ENCODE data around the gene TWIST2. TPM values are rescaled to one million over a fixed set of nuclear protein-coding genes. Genes with fewer than 3 reads are reported as not detected.

The TWIST2 gene
- total and polyA plus RNA-seq, 7 donors = 0.58 to 1.2 (median 0.90) TPM

GRCh38 chr2:238872026-238872425, 24.1 kb downstream of the TWIST2 start:
- no peaks in the 10 kb centered on the region for H3K9me3 ChIP-seq
- intact Hi-C loops (cut with DNase I) = no loop called here
- H3K36me3 ChIP-seq (ENCODE audit: insufficient read depth in 1 of 2, low read depth in 1 of 2) = no peaks in the 10 kb centered on the region
- no peak overlapping the region for H3K4me3 ChIP-seq
- no peak for DNase-seq
- no peak for ATAC-seq
- no peak for TF ChIP-seq CTCF (IDR thresholded peaks at IDR 0.05)
- peaks cover 4 to 25% (median 6%) of the 10 kb centered on the region in 3 donors for H3K27me3 ChIP-seq (ENCODE audit: insufficient read depth in 3 of 3, low read length in 2 of 3)
- H3K27ac ChIP-seq = no peak overlapping the region
- 80 to 84% (median 80%) methylated on average over 7 of the region's 7 CpGs for WGBS, 3 donors
- peaks cover 4% of the 10 kb centered on the region for H3K4me1 ChIP-seq

GRCh38 chr2:238872628-238873380, 24.9 kb downstream of the TWIST2 start:
- no peak for ATAC-seq
- Histone ChIP-seq H3K9me3 (no peaks in the 10 kb centered on the region), H3K4me3 (no peak overlapping the region), H3K36me3 (ENCODE audit: insufficient read depth in 1 of 2, low read depth in 1 of 2) (no peaks in the 10 kb centered on the region), H3K27me3 (ENCODE audit: insufficient read depth in 3 of 3, low read length in 2 of 3) (peaks cover 4 to 25% (median 6%) of the 10 kb centered on the region in 3 donors), H3K4me1 (peaks cover 4% of the 10 kb centered on the region), H3K27ac (no peak overlapping the region)
- WGBS, 3 donors = 82 to 87% (median 82%) methylated on average over 13 of the region's 13 CpGs
- no peak for DNase-seq
- intact Hi-C loops (cut with DNase I) = no loop called here
- TF ChIP-seq CTCF (IDR thresholded peaks at IDR 0.05) = no peak

- ATAC-seq (no peak), DNase-seq (no peak)
- no peak overlapping the region for H3K4me3 ChIP-seq
- peaks cover 4% of the 10 kb centered on the region for H3K4me1 ChIP-seq
- no peak for TF ChIP-seq CTCF (IDR thresholded peaks at IDR 0.05)
- H3K27ac ChIP-seq = no peak overlapping the region
- no peaks in the 10 kb centered on the region for H3K36me3 ChIP-seq (ENCODE audit: insufficient read depth in 1 of 2, low read depth in 1 of 2)
- peaks cover 4 to 20% (median 6%) of the 10 kb centered on the region in 3 donors for H3K27me3 ChIP-seq (ENCODE audit: insufficient read depth in 3 of 3, low read length in 2 of 3)
- H3K9me3 ChIP-seq = no peaks in the 10 kb centered on the region
- intact Hi-C loops (cut with DNase I) = no loop called here
- 89 to 92% (median 91%) methylated on average over 16 of the region's 16 CpGs for whole genome bisulfite sequencing, 3 donors
Observed at GRCh38 chr2:238873381-238873801, 25.5 kb downstream of the TWIST2 start.

GRCh38 chr2:238873841-238874240, 26.0 kb downstream of the TWIST2 start:
- ATAC-seq = no peak

More at GRCh38 chr2:238873841-238874240, 26.0 kb downstream of the TWIST2 start:
- TF ChIP-seq CTCF (IDR thresholded peaks at IDR 0.05) = no peak
- intact Hi-C loops (cut with DNase I) = no loop called here
- no peak for DNase-seq
- Histone ChIP-seq H3K27ac (no peak overlapping the region), H3K36me3 (ENCODE audit: insufficient read depth in 1 of 2, low read depth in 1 of 2) (no peaks in the 10 kb centered on the region), H3K9me3 (no peaks in the 10 kb centered on the region), H3K4me1 (peaks cover 4% of the 10 kb centered on the region), H3K27me3 (ENCODE audit: insufficient read depth in 3 of 3, low read length in 2 of 3) (peaks cover 4 to 16% (median 6%) of the 10 kb centered on the region in 3 donors), H3K4me3 (no peak overlapping the region)
- 90 to 92% (median 91%) methylated on average over 6 of the region's 6 CpGs for WGBS, 3 donors
